GM18511 (cell line): ENCODE measurements around the gene AFG3L2.
A peak's percentile ranks its signal among the peaks of the same experiment; 100 is the strongest.

Experiments used
- ATAC-seq: cut with Tn5 transposase; IDR thresholded peaks from one replicate; pipeline ENCODE4 v1.9.1; 2021; ENCODE audit warnings: mild to moderate bottlenecking, moderate library complexity; ENCODE audit not compliant: unreplicated experiment

The AFG3L2 gene

DNA sequence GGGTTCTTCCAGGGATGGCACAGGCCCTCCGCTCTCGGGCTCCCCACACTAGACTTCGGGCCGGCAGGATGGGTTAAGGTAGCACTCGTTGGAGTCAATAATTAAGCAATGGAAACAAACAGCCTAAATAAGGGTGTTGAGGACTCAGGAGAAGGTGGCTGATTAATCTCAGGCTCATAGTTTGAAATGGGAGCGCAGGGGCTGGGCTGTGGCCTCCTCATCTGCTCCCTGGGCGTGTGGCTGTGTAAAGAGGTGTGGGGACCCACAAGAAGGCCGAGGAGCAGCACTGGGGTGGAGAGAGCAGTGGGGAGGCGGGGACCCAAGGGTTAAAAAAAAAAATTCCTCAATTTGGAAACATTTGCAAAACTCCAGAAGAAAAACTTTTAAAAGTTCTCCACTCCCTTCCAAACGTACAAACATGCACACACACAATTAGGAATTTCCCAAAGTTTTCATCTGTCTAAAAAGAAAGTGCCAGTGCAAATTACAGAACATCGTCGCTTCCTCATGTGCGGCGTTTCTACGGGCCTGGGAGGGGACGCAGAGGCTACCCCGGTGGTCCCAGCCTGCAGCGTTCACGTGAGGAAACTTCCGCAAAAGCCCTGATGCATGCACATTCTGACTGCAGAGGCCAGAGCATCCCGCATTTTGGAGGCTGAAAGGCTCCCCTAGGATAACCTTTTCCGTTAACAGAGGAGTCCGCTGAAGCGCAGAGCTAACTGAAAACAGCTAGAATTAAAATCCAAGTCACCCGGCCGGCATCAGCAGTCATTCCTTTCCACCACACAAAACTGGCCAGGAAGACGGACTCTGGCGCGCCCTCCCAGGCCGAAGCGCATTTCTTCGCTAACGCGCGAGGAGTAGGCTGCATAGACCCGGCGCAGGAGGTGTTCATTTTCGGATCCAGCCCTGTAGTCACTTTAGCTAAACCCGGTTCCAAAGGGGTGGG lies 70.0 kb downstream of the AFG3L2 start:
- ATAC-seq = peak; percentile 31

GRCh38 chr18:12305930-12306629 lies 70.9 kb downstream of the AFG3L2 start:
- no peak for ATAC-seq

DNA sequence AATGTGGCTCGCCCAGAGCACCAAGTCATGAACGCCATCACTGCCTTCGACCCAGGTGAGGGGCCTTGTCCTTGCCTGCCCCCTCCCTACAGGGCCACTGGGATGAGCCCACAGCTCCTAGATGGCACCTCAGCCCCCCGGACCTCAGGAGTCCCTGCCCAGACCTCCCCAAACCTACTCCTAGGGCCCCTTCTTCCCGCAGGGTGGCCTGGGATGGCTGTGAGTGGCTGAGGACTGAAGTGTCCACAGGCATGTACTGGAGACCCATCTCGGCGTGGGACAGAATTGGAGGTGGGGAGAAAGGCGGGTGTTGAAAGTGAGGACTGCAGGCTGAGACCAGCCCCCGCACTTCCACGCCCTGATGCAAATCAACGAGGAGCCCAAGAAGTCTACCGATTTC lies 71.8 kb downstream of the AFG3L2 start:
- ATAC-seq = no peak

DNA sequence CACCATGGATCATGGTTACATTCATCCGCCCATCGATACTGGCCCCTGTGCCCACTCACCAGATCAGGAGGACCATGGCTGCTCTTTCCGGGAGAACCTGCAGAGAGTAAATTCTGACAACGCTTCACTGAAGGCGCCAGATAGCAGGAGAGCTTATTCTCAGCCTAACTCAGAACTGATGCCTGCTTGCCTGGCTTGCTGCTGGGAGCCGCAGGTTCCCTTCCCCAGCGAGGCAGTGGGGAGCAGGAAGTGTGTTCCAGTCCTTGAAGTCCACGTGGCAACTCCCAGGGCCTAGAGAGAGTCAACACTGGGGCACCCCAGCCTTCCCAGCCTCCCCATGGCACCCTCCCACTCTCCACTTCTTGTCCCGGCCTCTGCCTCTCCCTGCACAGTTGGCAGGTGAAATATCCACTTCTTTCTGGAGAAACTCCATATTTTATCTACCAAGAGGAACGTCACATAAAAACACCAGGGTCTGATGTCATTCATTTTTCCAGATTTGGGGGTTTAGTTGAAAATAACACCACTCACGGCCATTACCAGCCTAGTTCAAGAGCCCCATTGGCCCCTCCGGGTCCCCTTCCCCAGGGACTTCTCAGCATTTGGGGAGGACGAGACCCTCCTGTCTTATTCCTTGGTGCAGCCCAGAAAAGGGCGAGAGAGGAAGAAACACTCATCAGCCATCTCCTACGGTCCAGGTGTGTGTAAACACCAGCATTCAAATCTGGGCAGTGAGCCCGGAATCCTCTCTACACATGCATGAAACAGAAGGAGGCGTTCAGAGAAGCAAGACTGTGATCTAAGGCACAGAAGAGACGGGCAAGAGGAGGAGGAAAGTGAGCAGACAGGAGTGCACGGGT lies 72.4 kb downstream of the AFG3L2 start:
- no peak for ATAC-seq

GRCh38 chr18:12302391-12303147 lies 74.5 kb downstream of the AFG3L2 start:
- no peak for ATAC-seq

- no peak for ATAC-seq
Measured at GRCh38 chr18:12301263-12302005, 75.6 kb downstream of the AFG3L2 start.

DNA sequence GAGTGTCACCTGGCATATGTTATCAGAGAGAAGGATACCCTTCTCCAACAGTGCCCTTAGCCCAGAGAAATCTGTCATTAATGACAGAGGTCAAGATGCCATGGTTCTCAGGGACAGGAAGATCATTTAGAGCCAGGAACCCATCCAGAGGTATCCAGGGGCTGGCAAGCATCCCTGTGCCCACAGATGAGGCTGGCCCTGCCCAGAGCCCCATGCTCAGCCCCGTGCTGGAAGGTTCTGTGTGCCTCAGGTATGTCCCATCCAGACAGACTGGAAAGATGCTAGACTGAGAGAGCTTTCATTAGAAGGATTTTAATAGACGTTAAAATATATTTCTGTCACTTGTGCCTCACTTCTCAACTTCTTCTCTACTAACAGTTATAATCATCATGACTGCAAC lies 77.2 kb downstream of the AFG3L2 start:
- ATAC-seq = no peak

DNA sequence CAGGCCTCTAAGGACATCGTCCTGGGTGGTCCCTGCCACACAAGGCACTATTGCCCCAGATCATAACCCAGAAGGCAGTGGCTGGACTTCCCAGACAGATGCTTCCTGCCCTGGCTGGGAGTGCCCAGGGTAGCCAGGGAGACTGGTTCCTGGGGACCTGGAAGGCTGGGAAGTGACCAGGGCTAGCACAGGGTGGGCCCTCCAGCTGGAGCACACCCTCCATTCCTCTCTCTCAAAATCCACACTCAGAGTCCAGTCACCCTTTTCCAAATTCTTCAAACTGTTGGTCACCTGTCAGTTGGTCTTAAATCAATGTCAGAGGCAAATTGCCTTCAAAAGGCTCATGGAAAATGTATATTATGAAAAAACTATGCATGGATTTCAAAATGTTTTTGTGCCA lies 80.6 kb downstream of the AFG3L2 start:
- no peak for ATAC-seq

DNA sequence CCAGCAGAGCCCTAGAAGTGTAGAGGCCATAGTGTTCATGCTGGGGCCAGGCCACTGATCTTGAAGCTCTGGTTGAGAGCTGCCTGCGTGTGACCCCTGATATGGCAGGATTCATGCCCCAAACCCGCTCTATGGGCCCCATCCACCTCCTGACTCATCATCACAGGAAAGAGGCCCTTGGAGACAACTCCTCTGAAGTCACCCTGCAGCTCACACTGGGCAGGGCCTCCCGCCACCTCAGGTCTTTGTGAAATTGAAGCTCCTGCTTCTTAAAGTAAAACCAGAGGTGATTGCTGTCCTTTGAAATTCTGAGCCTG lies 81.0 kb downstream of the AFG3L2 start:
- ATAC-seq = no peak

- ATAC-seq = no peak
Measured at GRCh38 chr18:12295389-12296086, 81.5 kb downstream of the AFG3L2 start.

DNA sequence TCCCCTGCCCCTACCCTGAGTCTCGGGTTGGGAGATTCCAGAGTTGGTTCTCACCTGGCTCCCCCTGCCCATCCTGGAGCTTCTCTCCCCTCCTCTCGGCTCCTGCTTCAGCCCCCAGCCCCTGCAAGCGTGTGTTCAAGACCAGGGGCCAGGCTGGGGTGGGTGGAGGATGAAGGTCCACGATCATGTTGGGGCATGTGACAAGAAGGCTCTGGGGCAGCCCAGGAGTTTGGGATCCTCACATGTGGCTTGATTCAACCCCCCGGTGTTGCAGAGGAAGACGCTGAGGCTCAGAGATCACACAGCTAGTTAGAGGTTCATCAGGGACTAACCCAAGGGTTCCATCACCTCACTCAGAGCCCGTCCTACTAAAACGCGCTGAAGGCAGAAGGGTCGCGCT lies 83.2 kb downstream of the AFG3L2 start:
- no peak for ATAC-seq

DNA sequence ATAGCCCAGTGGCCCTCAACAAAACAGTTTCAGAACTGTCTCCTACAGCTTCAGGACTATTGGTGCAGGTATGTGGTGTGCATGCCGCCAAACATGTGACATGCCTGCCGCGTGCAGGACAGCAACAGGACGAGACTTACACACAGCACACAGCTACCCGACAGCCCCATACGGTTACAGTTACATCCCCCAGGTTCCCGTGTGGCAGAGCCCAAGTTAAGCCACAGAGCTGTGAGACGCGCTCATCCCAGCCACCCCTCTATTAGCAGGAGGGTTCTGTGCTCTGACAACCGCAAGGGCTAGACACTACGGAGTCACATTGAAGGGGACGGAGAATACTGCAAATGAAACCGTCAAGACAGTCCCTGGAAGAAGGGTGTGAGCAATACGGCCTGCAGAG lies 85.3 kb downstream of the AFG3L2 start:
- ATAC-seq = no peak

GRCh38 chr18:12291161-12291560 lies 85.9 kb downstream of the AFG3L2 start:
- no peak for ATAC-seq

DNA sequence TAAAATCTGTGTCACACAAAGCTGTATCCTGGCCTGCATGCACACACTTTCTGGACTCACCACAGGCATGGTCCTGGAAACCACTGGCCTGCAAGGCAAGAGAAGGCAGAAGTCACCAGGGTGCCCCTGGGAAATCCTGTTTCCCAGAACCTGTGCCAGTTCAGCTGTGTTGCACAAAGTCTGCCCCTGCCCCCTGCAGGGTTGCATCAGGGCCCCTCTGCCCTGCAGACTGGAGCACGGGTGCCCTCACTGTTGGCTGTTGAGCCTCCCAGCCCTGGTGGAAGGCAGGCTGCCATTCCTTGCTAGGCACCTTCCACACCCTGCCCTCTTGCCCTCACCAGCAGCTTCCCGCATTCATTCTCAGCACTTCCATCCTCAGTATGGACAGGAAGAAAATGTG lies 86.9 kb downstream of the AFG3L2 start:
- no peak for ATAC-seq

GRCh38 chr18:12288403-12288755 lies 88.6 kb downstream of the AFG3L2 start:
- no peak for ATAC-seq

- no peak for ATAC-seq
Measured at GRCh38 chr18:12287684-12288402, 89.2 kb downstream of the AFG3L2 start.

GRCh38 chr18:12287131-12287681 lies 89.8 kb downstream of the AFG3L2 start:
- no peak for ATAC-seq

GRCh38 chr18:12283666-12284065 lies 93.4 kb downstream of the AFG3L2 start:
- no peak for ATAC-seq

GRCh38 chr18:12283256-12283655 lies 93.8 kb downstream of the AFG3L2 start:
- no peak for ATAC-seq
